Spleen (tissue), 11 donors: ENCODE data around the gene OTUD6A. TPM values are rescaled to one million over a fixed set of nuclear protein-coding genes. Genes with fewer than 3 reads are reported as not detected.

ENCODE experiments used
- DNase-seq: peaks from one replicate; pipeline ENCODE4 v3.0.0-alpha.2; 2020
- H3K27ac ChIP-seq, 8 donors: fragments of 200-600 bp; sonication (generic) in 7 of 8; 1 replicate in 4 of 8; 2 replicates in 4 of 8; pipeline versions ENCODE4 v1.5.0 to v1.8.0; 2016 to 2021; ENCODE audit warnings: inconsistent platforms in 4 of 8, mild to moderate bottlenecking in 4 of 8, moderate library complexity in 1 of 8
- H3K27me3 ChIP-seq, 7 donors: fragments of 200-600 bp; sonication (generic) in 6 of 7; replicated peaks in 1 of 7; 1 replicate in 4 of 7; 2 replicates in 3 of 7; pipeline versions ENCODE4 v1.5.0 to v1.8.0; 2016 to 2021; ENCODE audit warnings: inconsistent platforms in 3 of 7, mild to moderate bottlenecking in 1 of 7
- H3K36me3 ChIP-seq, 6 donors: fragments of 200-600 bp; sonication (generic) in 5 of 6; 1 replicate in 4 of 6; 2 replicates in 2 of 6; pipeline versions ENCODE4 v1.5.0 to v1.8.0; 2016 to 2021; ENCODE audit warnings: inconsistent platforms in 2 of 6
- H3K4me1 ChIP-seq, 6 donors: fragments of 200-600 bp; sonication (generic) in 5 of 6; 1 replicate in 3 of 6; 2 replicates in 3 of 6; pipeline versions ENCODE4 v1.5.0 to v1.8.0; 2016 to 2021; ENCODE audit warnings: inconsistent platforms in 3 of 6
- H3K4me3 ChIP-seq, 8 donors: fragments of 200-600 bp; sonication (generic) in 7 of 8; 1 replicate in 4 of 8; 2 replicates in 4 of 8; pipeline versions ENCODE4 v1.5.0 to v1.8.0; 2016 to 2021; ENCODE audit warnings: inconsistent platforms in 4 of 8, mild to moderate bottlenecking in 4 of 8, moderate library complexity in 2 of 8
- H3K9me3 ChIP-seq, 8 donors: fragments of 200-600 bp; sonication (generic) in 7 of 8; 1 replicate in 4 of 8; 2 replicates in 4 of 8; pipeline versions ENCODE4 v1.5.0 to v1.8.0; 2016 to 2021; ENCODE audit warnings: inconsistent platforms in 4 of 8
- POLR2A ChIP-seq, 3 donors: fragments of 450-650 bp; IDR thresholded peaks; one replicate each; pipeline ENCODE4 v1.5.1; 2017; ENCODE audit warnings: antibody characterized with exemption in 3 of 3, mild to moderate bottlenecking in 1 of 3
- POLR2AphosphoS5 ChIP-seq, 3 donors: sonication (generic); formaldehyde crosslinking; IDR thresholded peaks; one replicate each; pipeline ENCODE4 v1.5.1; 2017; ENCODE audit warnings: antibody characterized with exemption in 3 of 3
- WGBS, 5 donors: extraction: QIAGEN DNeasy Blood & Tissue Kit in 3 of 5; methylation state at CpG; one replicate each; pipeline versions ENCODE4 v1.1.5 to v1.1.7; 2013 to 2018; 5-methylcytosine and 5-hydroxymethylcytosine counted together
- intact Hi-C: fragments of 100-400 bp; cut with DNase I; formaldehyde crosslinking; loops from one replicate; pipeline ENCODE4 v1.15.0; 2023; ENCODE audit warnings: low total_unique reads
- polyA plus RNA-seq, 3 donors: library from polyadenylated mRNA; stranded (reverse); fragments of 200-250 nt; gene quantifications; one replicate each; pipeline ENCODE4 v1.2.1, GENCODE V29; 2013
- total RNA-seq, 7 donors: library from RNA; depleted of rRNA in 3 of 7; stranded (reverse); fragments of >200 nt in 3 of 7; fragmentation: NEBNext Ultra II Directional in 4 of 7; extraction: Animal tissue kit (Norgen Biotek cat#: 25700) in 4 of 7; gene quantifications; one replicate each; pipeline versions ENCODE4 v1.1.0 to v1.2.1, GENCODE V29; 2016 to 2021
- TF ChIP-seq, protein P1 (sequence below), 11 experiments: fragments of 200-600 bp in 7 of 11; fragments of 450-650 bp in 4 of 11; sonication (generic) in 4 of 11; IDR thresholded peaks in 8 of 11; conservative IDR thresholded peaks in 3 of 11; 1 replicate in 7 of 11; 2 replicates in 4 of 11; pipeline versions ENCODE4 v1.4.0 to v1.8.0; 2016 to 2021; ENCODE audit warnings: antibody characterized with exemption in 11 of 11, inconsistent platforms in 4 of 11, mild to moderate bottlenecking in 1 of 11
- donor health status: healthy with polysubstance abuse.
- donor health status: DM: no; HTN: no; CAD: no; lungs with moderate emphysema.
- donor health status: DM: no; HTN: no; CAD: no.
- donor health status: Bipolar disorder and iron deficiency.
- donor health status: healthy.
- donor health status: DM: no; HTN: no; CAD: no.
- donor health status: DM: yes; HTN: yes; CAD: no.

Gene OTUD6A
- total and polyA plus RNA-seq, 10 donors: not detected

DNA sequence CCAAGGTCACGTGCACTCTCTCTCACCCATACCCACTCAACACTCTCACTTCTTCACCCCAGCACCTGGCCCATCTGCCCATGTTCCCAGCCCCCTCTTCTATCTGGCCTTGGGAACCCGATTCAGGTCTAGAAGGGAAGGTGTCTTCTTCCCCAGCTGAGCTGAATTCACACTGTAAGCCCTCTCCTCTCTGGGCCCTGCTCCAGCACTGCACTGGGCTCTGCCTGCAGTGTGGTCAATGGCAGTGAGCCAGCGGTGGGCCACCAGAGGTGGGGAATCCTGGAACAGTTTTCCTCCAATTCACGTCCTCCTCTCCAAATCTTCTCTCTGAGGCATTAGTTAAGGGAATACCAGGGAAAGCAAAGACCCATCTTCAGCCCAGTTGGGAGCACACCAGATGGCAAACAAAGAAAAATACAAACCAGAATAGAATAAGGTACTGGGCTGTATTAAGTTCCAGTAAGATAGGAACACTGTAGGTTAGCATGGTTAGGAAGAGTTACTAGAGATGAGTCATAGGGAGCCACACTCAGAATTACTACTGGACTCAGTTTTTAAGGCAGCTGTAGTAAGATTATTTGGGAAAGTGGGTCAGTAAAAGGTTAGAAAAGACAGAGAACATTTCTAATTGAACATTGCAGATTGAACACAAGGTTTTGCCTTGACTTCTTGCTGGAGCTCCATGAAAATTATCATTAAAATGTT lies 17.6 kb upstream of the OTUD6A start:
- H3K27me3 ChIP-seq: peaks cover 0 to 14% (median 0%) of the 10 kb centered on the region in 7 donors
- H3K4me1 ChIP-seq: no peaks in the 10 kb centered on the region
- DNase-seq: peak; percentile 70
- no peak overlapping the region for H3K4me3 ChIP-seq
- H3K27ac ChIP-seq: no peak overlapping the region
- H3K9me3 ChIP-seq: no peaks in the 10 kb centered on the region
- 59 to 88% (median 70%) methylated on average over 4 of the region's 4 CpGs for WGBS, 5 donors
- intact Hi-C loops: no loop called here
- no peaks in the 10 kb centered on the region for H3K36me3 ChIP-seq
- TF ChIP-seq, protein P1, sequence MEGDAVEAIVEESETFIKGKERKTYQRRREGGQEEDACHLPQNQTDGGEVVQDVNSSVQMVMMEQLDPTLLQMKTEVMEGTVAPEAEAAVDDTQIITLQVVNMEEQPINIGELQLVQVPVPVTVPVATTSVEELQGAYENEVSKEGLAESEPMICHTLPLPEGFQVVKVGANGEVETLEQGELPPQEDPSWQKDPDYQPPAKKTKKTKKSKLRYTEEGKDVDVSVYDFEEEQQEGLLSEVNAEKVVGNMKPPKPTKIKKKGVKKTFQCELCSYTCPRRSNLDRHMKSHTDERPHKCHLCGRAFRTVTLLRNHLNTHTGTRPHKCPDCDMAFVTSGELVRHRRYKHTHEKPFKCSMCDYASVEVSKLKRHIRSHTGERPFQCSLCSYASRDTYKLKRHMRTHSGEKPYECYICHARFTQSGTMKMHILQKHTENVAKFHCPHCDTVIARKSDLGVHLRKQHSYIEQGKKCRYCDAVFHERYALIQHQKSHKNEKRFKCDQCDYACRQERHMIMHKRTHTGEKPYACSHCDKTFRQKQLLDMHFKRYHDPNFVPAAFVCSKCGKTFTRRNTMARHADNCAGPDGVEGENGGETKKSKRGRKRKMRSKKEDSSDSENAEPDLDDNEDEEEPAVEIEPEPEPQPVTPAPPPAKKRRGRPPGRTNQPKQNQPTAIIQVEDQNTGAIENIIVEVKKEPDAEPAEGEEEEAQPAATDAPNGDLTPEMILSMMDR (IDR thresholded peaks at IDR 0.05 in 8 of 11, conservative IDR thresholded peaks at IDR 0.05 in 3 of 11): no peak
- TF ChIP-seq POLR2AphosphoS5 (IDR thresholded peaks at IDR 0.05) (no peak), POLR2A (IDR thresholded peaks at IDR 0.05) (no peak)

DNA sequence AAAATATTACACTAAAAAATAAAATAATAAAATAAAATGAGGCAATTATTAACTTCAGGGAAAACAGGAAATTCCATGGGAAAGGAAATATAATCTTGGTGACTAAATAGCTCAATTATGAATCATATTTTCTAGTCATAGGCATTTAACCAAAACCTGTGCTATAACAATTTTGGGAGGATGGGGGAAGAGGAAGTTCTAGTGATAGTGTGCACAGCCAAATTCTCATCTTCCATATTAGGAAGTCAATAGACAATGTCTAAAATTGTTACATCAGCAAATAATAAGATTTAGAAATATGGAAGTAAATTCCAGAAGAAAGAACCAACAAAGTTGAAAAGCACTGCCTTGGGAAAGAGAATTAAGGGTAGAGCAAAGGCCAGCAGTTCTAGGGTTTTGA lies 15.3 kb upstream of the OTUD6A start:
- TF ChIP-seq POLR2AphosphoS5 (IDR thresholded peaks at IDR 0.05) (no peak), POLR2A (IDR thresholded peaks at IDR 0.05) (no peak)
- TF ChIP-seq, protein P1 (IDR thresholded peaks at IDR 0.05 in 8 of 11, conservative IDR thresholded peaks at IDR 0.05 in 3 of 11): no peak
- Histone ChIP-seq H3K4me1 (no peaks in the 10 kb centered on the region), H3K27ac (no peak overlapping the region), H3K27me3 (peaks cover 0 to 14% (median 0%) of the 10 kb centered on the region in 7 donors), H3K9me3 (no peaks in the 10 kb centered on the region), H3K36me3 (no peaks in the 10 kb centered on the region), H3K4me3 (no peak overlapping the region)
- intact Hi-C loops: no loop called here
- no peak for DNase-seq

DNA sequence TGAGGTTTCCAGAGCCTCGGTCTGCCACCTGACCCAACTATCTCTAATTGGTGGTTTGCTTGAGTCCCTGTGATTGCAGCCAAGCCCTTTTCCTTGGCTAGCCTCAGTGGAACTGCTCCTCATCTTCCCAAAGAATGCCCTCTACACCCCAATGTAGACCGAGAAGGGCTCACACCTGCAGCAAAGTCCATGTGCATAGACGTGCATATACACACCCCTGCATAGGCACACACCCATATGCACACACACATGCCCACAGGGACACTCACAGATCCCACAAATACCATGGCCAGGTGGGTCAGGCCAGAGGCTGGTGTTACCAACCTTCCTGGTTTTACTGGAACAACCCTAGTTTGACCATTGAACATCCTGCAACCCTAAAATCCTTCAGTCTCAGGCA lies 12.9 kb upstream of the OTUD6A start:
- Histone ChIP-seq H3K4me1 (no peaks in the 10 kb centered on the region), H3K27ac (no peak overlapping the region), H3K9me3 (no peaks in the 10 kb centered on the region), H3K4me3 (no peak overlapping the region), H3K36me3 (no peaks in the 10 kb centered on the region), H3K27me3 (peaks cover 0 to 14% (median 0%) of the 10 kb centered on the region in 7 donors)
- WGBS, 5 donors: 66 to 100% (median 85%) methylated on average over 1 to 3 of the region's 3 CpGs
- intact Hi-C loops: no loop called here
- TF ChIP-seq POLR2A (IDR thresholded peaks at IDR 0.05) (no peak), POLR2AphosphoS5 (IDR thresholded peaks at IDR 0.05) (no peak)
- TF ChIP-seq, protein P1 (IDR thresholded peaks at IDR 0.05 in 8 of 11, conservative IDR thresholded peaks at IDR 0.05 in 3 of 11): no peak
- DNase-seq: no peak

DNA sequence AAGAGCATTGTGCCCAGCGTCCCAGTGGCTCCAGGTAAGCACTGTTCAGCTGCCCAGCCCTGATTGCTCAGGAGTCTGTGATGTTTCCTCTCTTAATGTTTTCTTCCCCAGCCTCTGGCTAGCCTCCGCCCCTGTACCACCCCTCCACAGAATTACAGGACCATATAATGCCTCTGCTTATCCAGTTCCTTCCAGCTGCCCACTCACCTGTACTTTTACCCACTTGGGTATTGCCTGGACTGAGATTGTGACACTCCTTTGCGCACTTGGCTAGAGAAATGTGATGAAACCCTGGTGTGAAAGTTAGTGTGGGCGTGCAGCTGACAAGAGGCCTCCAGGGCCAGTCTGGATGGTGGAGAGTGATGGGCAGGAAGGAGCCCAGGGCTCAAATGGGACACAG lies 12.3 kb upstream of the OTUD6A start, which contains the start of gene AWAT2:
AWAT2 (minus strand) TSS at position 14 of the 400 bp plus-strand sequence; CDS start at position 8, 6 bp downstream.
- TF ChIP-seq, protein P1 (IDR thresholded peaks at IDR 0.05 in 8 of 11, conservative IDR thresholded peaks at IDR 0.05 in 3 of 11): no peak
- TF ChIP-seq POLR2AphosphoS5 (IDR thresholded peaks at IDR 0.05) (no peak), POLR2A (IDR thresholded peaks at IDR 0.05) (no peak)
- H3K36me3 ChIP-seq: no peaks in the 10 kb centered on the region
- H3K4me3 ChIP-seq: no peak within 1 kb of the TSS
- H3K27ac ChIP-seq: no peak within 1 kb of the TSS
- H3K27me3 ChIP-seq: peaks cover 0 to 14% (median 0%) of the 10 kb centered on the region in 7 donors
- no peak for DNase-seq
- H3K4me1 ChIP-seq: no peaks in the 10 kb centered on the region
- intact Hi-C loops: no loop called here
- no peaks in the 10 kb centered on the region for H3K9me3 ChIP-seq
- WGBS, 5 donors: 47 to 95% (median 81%) methylated on average over 3 to 4 of the region's 4 CpGs
